ENCODE data around the gene ATP13A3. TPM values are rescaled to one million over a fixed set of nuclear protein-coding genes. Genes with fewer than 3 reads are reported as not detected.
"Not testable (repeated sequence)": the region's sequence is repeated elsewhere in the genome, so short reads cannot be mapped to it uniquely, and the experiment has no call there.

Gene ATP13A3
- total RNA-seq, 2 experiments from 2014 or later: 79.5 to 84.5 TPM

- Histone ChIP-seq H3K4me2 (ENCODE audit: low read length) (peak overlapping the region; percentile 98), H3K4me1 (ENCODE audit: insufficient read depth, low read length, poor library complexity, severe bottlenecking) (peaks cover 36% of the 10 kb centered on the region), H3K9me3 (ENCODE audit: low read length) (no peaks in the 10 kb centered on the region), H3K4me3 (ENCODE audit: low read depth, low read length, poor library complexity, severe bottlenecking) (peak overlapping the region; percentile 73), H3K36me3 (ENCODE audit: insufficient read depth, low read length) (peaks cover 37% of the 10 kb centered on the region), H4K20me1 (ENCODE audit: insufficient read depth, low read length) (peaks cover 11% of the 10 kb centered on the region), H3K79me2 (ENCODE audit: insufficient read depth, low read depth, low read length) (peaks cover 43% of the 10 kb centered on the region), H3K27ac (ENCODE audit: low read depth, low read length, poor library complexity, severe bottlenecking) (no peak overlapping the region), H3K9me2 (ENCODE audit: insufficient read depth, low read length) (no peaks in the 10 kb centered on the region), H2AFZ (ENCODE audit: low read length) (peak overlapping the region; percentile 4; the same call in 1 of the 2 replicates)
- ChIA-PET CTCF (ENCODE audit: unreplicated experiment) (interaction anchor here (0.6 kb wide), 1 partner anchor 9 kb away, joined by 3 read pairs; no protein-coding TSS in a partner anchor), POLR2A (interaction anchor here (1.0 to 1.3 kb wide), 4 partner anchors 11 to 520 kb away, joined by 3 to 4 read pairs (median 3); partner anchors contain the start of gene LSG1)
- intact Hi-C loops (cut with micrococcal nuclease; ENCODE audit: unreplicated experiment): loop anchor here (5.0 to 10.0 kb wide), 3 partner anchors 97 to 669 kb away; no protein-coding TSS in a partner anchor
- no peak for DNase-seq (ENCODE audit: low spot score)
- BruUV-seq (replicated peaks): no TSS peak
- TF ChIP-seq CTCF (conservative IDR thresholded peaks at IDR 0.05; ENCODE audit: low read length) (no peak), EZH2phosphoT487 (IDR thresholded peaks at IDR 0.05; ENCODE audit: borderline replicate concordance, low read depth, low read length) (no peak)
Observed at GRCh38 chr3:194485468-194485880, 1.3 kb downstream of the ATP13A3 start.

GRCh38 chr3:194484614-194485013 lies 2.2 kb downstream of the ATP13A3 start:
- H3K9me3 ChIP-seq (ENCODE audit: low read length): no peaks in the 10 kb centered on the region
- BruUV-seq (replicated peaks): TSS peak; percentile 35
- H3K4me3 ChIP-seq (ENCODE audit: low read depth, low read length, poor library complexity, severe bottlenecking): peak overlapping the region; percentile 73
- DNase-seq (ENCODE audit: low spot score): no peak
- no peaks in the 10 kb centered on the region for H3K9me2 ChIP-seq (ENCODE audit: insufficient read depth, low read length)
- peaks cover 41% of the 10 kb centered on the region for H3K36me3 ChIP-seq (ENCODE audit: insufficient read depth, low read length)
- peaks cover 51% of the 10 kb centered on the region for H3K79me2 ChIP-seq (ENCODE audit: insufficient read depth, low read depth, low read length)
- POLR2A ChIA-PET: interaction anchor here (0.9 kb wide), 1 partner anchor 9 kb away, joined by 3 read pairs; no protein-coding TSS in a partner anchor
- peak overlapping the region; percentile 98 for H3K4me2 ChIP-seq (ENCODE audit: low read length)
- CTCF ChIA-PET (ENCODE audit: unreplicated experiment): no interaction called here
- TF ChIP-seq EZH2phosphoT487 (IDR thresholded peaks at IDR 0.05; ENCODE audit: borderline replicate concordance, low read depth, low read length): no peak
- TF ChIP-seq CTCF (conservative IDR thresholded peaks at IDR 0.05; ENCODE audit: low read length): no peak
- peaks cover 11% of the 10 kb centered on the region for H4K20me1 ChIP-seq (ENCODE audit: insufficient read depth, low read length)
- peaks cover 27% of the 10 kb centered on the region for H3K4me1 ChIP-seq (ENCODE audit: insufficient read depth, low read length, poor library complexity, severe bottlenecking)
- intact Hi-C loops (cut with micrococcal nuclease; ENCODE audit: unreplicated experiment): loop anchor here (5.0 to 10.0 kb wide), 3 partner anchors 98 to 670 kb away; no protein-coding TSS in a partner anchor
- no peak overlapping the region for H2AFZ ChIP-seq (ENCODE audit: low read length)
- H3K27ac ChIP-seq (ENCODE audit: low read depth, low read length, poor library complexity, severe bottlenecking): no peak overlapping the region

- H3K4me2 ChIP-seq (ENCODE audit: low read length): no peak overlapping the region
- no peak for TF ChIP-seq CTCF (conservative IDR thresholded peaks at IDR 0.05; ENCODE audit: low read length)
- no peak for TF ChIP-seq EZH2phosphoT487 (IDR thresholded peaks at IDR 0.05; ENCODE audit: borderline replicate concordance, low read depth, low read length)
- H3K79me2 ChIP-seq (ENCODE audit: insufficient read depth, low read depth, low read length): peaks cover 56% of the 10 kb centered on the region
- ChIA-PET CTCF (ENCODE audit: unreplicated experiment) (interaction anchor here (0.7 kb wide), 1 partner anchor 111 kb away, joined by 3 read pairs; no protein-coding TSS in a partner anchor), POLR2A (interaction anchor here (1.1 kb wide), 1 partner anchor 9 kb away, joined by 3 read pairs; no protein-coding TSS in a partner anchor)
- no peaks in the 10 kb centered on the region for H3K9me3 ChIP-seq (ENCODE audit: low read length)
- intact Hi-C loops (cut with micrococcal nuclease; ENCODE audit: unreplicated experiment): loop anchor here (10.0 kb wide), 1 partner anchor 671 kb away; no protein-coding TSS in a partner anchor
- H3K27ac ChIP-seq (ENCODE audit: low read depth, low read length, poor library complexity, severe bottlenecking): no peak overlapping the region
- H3K9me2 ChIP-seq (ENCODE audit: insufficient read depth, low read length): no peaks in the 10 kb centered on the region
- no peak overlapping the region for H2AFZ ChIP-seq (ENCODE audit: low read length)
- H4K20me1 ChIP-seq (ENCODE audit: insufficient read depth, low read length): peaks cover 11% of the 10 kb centered on the region
- H3K4me1 ChIP-seq (ENCODE audit: insufficient read depth, low read length, poor library complexity, severe bottlenecking): peaks cover 23% of the 10 kb centered on the region
- no peak for DNase-seq (ENCODE audit: low spot score)
- no peak overlapping the region for H3K4me3 ChIP-seq (ENCODE audit: low read depth, low read length, poor library complexity, severe bottlenecking)
- peaks cover 45% of the 10 kb centered on the region for H3K36me3 ChIP-seq (ENCODE audit: insufficient read depth, low read length)
- no TSS peak for BruUV-seq (replicated peaks)
Observed at GRCh38 chr3:194483850-194484249, 3.0 kb downstream of the ATP13A3 start.

GRCh38 chr3:194482830-194483229 lies 4.0 kb downstream of the ATP13A3 start:
- Histone ChIP-seq H3K36me3 (ENCODE audit: insufficient read depth, low read length) (peaks cover 55% of the 10 kb centered on the region), H4K20me1 (ENCODE audit: insufficient read depth, low read length) (peaks cover 11% of the 10 kb centered on the region), H3K4me1 (ENCODE audit: insufficient read depth, low read length, poor library complexity, severe bottlenecking) (peaks cover 16% of the 10 kb centered on the region), H3K79me2 (ENCODE audit: insufficient read depth, low read depth, low read length) (peaks cover 56% of the 10 kb centered on the region)
- CTCF ChIA-PET (ENCODE audit: unreplicated experiment); BruUV-seq (replicated peaks); H3K9me3 ChIP-seq (ENCODE audit: low read length); H3K9me2 ChIP-seq (ENCODE audit: insufficient read depth, low read length); H3K4me3 ChIP-seq (ENCODE audit: low read depth, low read length, poor library complexity, severe bottlenecking); H3K27ac ChIP-seq (ENCODE audit: low read depth, low read length, poor library complexity, severe bottlenecking); DNase-seq (ENCODE audit: low spot score); H3K4me2 ChIP-seq (ENCODE audit: low read length); H2AFZ ChIP-seq (ENCODE audit: low read length): not testable (repeated sequence)
- intact Hi-C loops (cut with micrococcal nuclease; ENCODE audit: unreplicated experiment): loop anchor here (10.0 kb wide), 1 partner anchor 672 kb away; no protein-coding TSS in a partner anchor
- POLR2A ChIA-PET: interaction anchor here (1.1 kb wide), 1 partner anchor 10 kb away, joined by 3 read pairs; no protein-coding TSS in a partner anchor
